Measurements from ENCODE around the gene ZNF3. TPM values are rescaled to one million over a fixed set of nuclear protein-coding genes. Genes with fewer than 3 reads are reported as not detected.

The ZNF3 gene
- polyA plus RNA-seq, 3 donors: 7.1 to 13.4 (median 8.9) TPM

DNA sequence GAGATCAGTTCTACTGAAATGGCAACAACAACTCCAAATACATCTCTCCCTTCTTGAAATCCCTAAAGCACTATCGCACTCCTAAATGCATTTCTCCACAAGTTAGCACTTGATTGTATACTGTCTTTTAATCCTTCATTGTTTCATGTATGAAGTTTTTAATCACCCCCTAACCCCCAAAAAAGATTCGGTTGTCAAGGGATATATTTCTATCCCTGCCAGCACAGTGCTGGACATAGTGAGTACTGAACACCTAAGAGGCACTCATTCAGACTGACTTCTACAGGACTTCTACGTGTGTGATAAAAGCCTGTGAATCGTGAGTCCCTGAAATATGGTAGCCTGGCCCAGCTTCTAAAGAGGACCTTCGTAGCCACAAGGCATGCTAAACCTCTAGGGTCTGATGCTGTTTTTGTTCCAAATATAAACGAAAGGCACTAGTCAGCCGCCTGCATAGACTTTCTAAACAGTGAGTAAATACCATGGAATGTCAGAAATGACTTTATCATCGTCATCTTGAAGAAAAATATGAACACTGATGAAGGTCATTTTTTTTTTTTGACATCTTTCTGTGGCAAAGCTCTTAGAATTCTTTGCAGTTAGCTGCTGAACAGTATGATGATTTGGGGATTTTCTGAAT lies 46.5 kb downstream of the ZNF3 start:
- Histone ChIP-seq H3K27ac (ENCODE audit: low read depth in 1 of 2, low read length in 2 of 2) (no peak overlapping the region), H3K4me3 (replicated peaks in 1 of 3; ENCODE audit: low read depth in 2 of 3, low read length in 3 of 3) (no peak overlapping the region), H2AFZ (ENCODE audit: insufficient read depth, low read depth, low read length, poor library complexity, severe bottlenecking) (no peak overlapping the region), H3K4me2 (replicated peaks; ENCODE audit: extremely low read depth, low read length, poor library complexity, severe bottlenecking) (no peak overlapping the region), H3K9me3 (replicated peaks in 1 of 2; ENCODE audit: control insufficient read depth in 1 of 2, insufficient read depth in 1 of 2, low read length in 2 of 2) (no peaks in the 10 kb centered on the region), H3K9ac (ENCODE audit: insufficient read depth, low read length, poor library complexity, severe bottlenecking) (no peak overlapping the region), H4K20me1 (ENCODE audit: insufficient read depth, low read length) (no peaks in the 10 kb centered on the region), H3K27me3 (ENCODE audit: control insufficient read depth in 2 of 2, insufficient read depth in 2 of 2, low read length in 2 of 2) (no peaks in the 10 kb centered on the region), H3K4me1 (ENCODE audit: control insufficient read depth in 1 of 2, insufficient read depth in 2 of 2, low read length in 2 of 2) (no peaks in the 10 kb centered on the region), H3K36me3 (replicated peaks in 1 of 2; ENCODE audit: control insufficient read depth in 1 of 2, insufficient read depth in 2 of 2, low read length in 2 of 2) (peaks cover 62 to 82% of the 10 kb centered on the region in 2 donors), H3K79me2 (ENCODE audit: insufficient read depth, low read length) (no peaks in the 10 kb centered on the region)
- Mint-ChIP-seq H3K27me3 (ENCODE audit: low read depth in 3 of 3) (peaks cover 0 to 2% (median 1%) of the 10 kb centered on the region in 3 donors), H3K36me3 (peaks cover 72 to 85% of the 10 kb centered on the region in 2 donors), H3K27ac (no peak overlapping the region), H3K9me3 (no peaks in the 10 kb centered on the region), H3K4me1 (no peaks in the 10 kb centered on the region), H3K4me3 (no peak overlapping the region)
- intact Hi-C loops (cut with micrococcal nuclease): no loop called here
- DNase-seq: no peak
- no peak for TF ChIP-seq CTCF (IDR thresholded peaks at IDR 0.05)
- WGBS (ENCODE audit: insufficient coverage): 97% methylated on average over 6 of the region's 8 CpGs

GRCh38 chr7:100033526-100033925 lies 48.0 kb downstream of the ZNF3 start:
- H3K27ac ChIP-seq (ENCODE audit: low read depth in 1 of 2, low read length in 2 of 2): no peak overlapping the region
- H3K9me3 ChIP-seq (replicated peaks in 1 of 2; ENCODE audit: control insufficient read depth in 1 of 2, insufficient read depth in 1 of 2, low read length in 2 of 2): no peaks in the 10 kb centered on the region
- intact Hi-C loops (cut with micrococcal nuclease): no loop called here
- TF ChIP-seq CTCF (IDR thresholded peaks at IDR 0.05): no peak
- WGBS (ENCODE audit: insufficient coverage): no CpG with 5 or more reads among the region's 6 CpGs
- H4K20me1 ChIP-seq (ENCODE audit: insufficient read depth, low read length): no peaks in the 10 kb centered on the region
- H3K9ac ChIP-seq (ENCODE audit: insufficient read depth, low read length, poor library complexity, severe bottlenecking): no peak overlapping the region
- peak overlapping the region in 1 of 7 donors; percentile 10 for H3K27ac Mint-ChIP-seq
- peaks cover 0 to 2% (median 0%) of the 10 kb centered on the region in 3 donors for H3K27me3 Mint-ChIP-seq (ENCODE audit: low read depth in 3 of 3)
- H3K4me2 ChIP-seq (replicated peaks; ENCODE audit: extremely low read depth, low read length, poor library complexity, severe bottlenecking): no peak overlapping the region
- no peak for DNase-seq
- no peaks in the 10 kb centered on the region for H3K4me1 Mint-ChIP-seq
- no peaks in the 10 kb centered on the region for H3K79me2 ChIP-seq (ENCODE audit: insufficient read depth, low read length)
- H3K9me3 Mint-ChIP-seq: no peaks in the 10 kb centered on the region
- H3K36me3 Mint-ChIP-seq: peaks cover 78 to 90% of the 10 kb centered on the region in 2 donors
- H3K4me1 ChIP-seq (ENCODE audit: control insufficient read depth in 1 of 2, insufficient read depth in 2 of 2, low read length in 2 of 2): no peaks in the 10 kb centered on the region
- H3K4me3 Mint-ChIP-seq: no peak overlapping the region
- no peaks in the 10 kb centered on the region for H3K27me3 ChIP-seq (ENCODE audit: control insufficient read depth in 2 of 2, insufficient read depth in 2 of 2, low read length in 2 of 2)
- H3K4me3 ChIP-seq (replicated peaks in 1 of 3; ENCODE audit: low read depth in 2 of 3, low read length in 3 of 3): no peak overlapping the region
- peaks cover 69 to 97% of the 10 kb centered on the region in 2 donors for H3K36me3 ChIP-seq (replicated peaks in 1 of 2; ENCODE audit: control insufficient read depth in 1 of 2, insufficient read depth in 2 of 2, low read length in 2 of 2)
- no peak overlapping the region for H2AFZ ChIP-seq (ENCODE audit: insufficient read depth, low read depth, low read length, poor library complexity, severe bottlenecking)

Data from CD14-positive monocyte (primary cell).